HepG2 (cell line): ENCODE measurements around the gene CNP. TPM values are rescaled to one million over a fixed set of nuclear protein-coding genes. Genes with fewer than 3 reads are reported as not detected.

ENCODE experiments used
- CREM ChIP-seq, 2 experiments: sonication (generic) in 1 of 2; formaldehyde crosslinking in 1 of 2; IDR thresholded peaks; 2 replicates each; pipeline versions ENCODE4 v1.4.0 to v1.6.1; 2016 to 2020; ENCODE audit warnings: antibody characterized with exemption in 1 of 2, mild to moderate bottlenecking in 1 of 2, missing genetic modification reagents in 1 of 2
- FOXJ3 ChIP-seq: sonication (generic); formaldehyde crosslinking; IDR thresholded peaks from 2 replicates; pipeline ENCODE4 v1.4.0; 2020; ENCODE audit warnings: missing genetic modification reagents, mild to moderate bottlenecking, borderline replicate concordance
- GPN1 ChIP-seq: sonication (generic); formaldehyde crosslinking; IDR thresholded peaks from 2 replicates; pipeline ENCODE4 v1.5.1; 2020; ENCODE audit warnings: missing genetic modification reagents, borderline replicate concordance
- MIXL1 ChIP-seq: IDR thresholded peaks from 2 replicates; pipeline ENCODE4 v1.6.1; 2016
- NFYB ChIP-seq: sonication (generic); formaldehyde crosslinking; IDR thresholded peaks from 2 replicates; pipeline ENCODE4 v1.4.0; 2020; ENCODE audit warnings: missing genetic modification reagents
- PAF1 ChIP-seq: IDR thresholded peaks from 2 replicates; pipeline ENCODE4 v1.6.1; 2016; ENCODE audit warnings: missing genetic modification reagents, missing compliant biosample characterization
- PATZ1 ChIP-seq: sonication (generic); formaldehyde crosslinking; IDR thresholded peaks from 2 replicates; pipeline ENCODE4 v1.4.0; 2020; ENCODE audit warnings: missing genetic modification reagents
- SMARCC2 ChIP-seq: fragments of 450-650 bp; IDR thresholded peaks from 2 replicates; pipeline ENCODE4 v1.6.1; 2017; ENCODE audit warnings: antibody characterized with exemption, mild to moderate bottlenecking
- SRSF1 ChIP-seq: fragments of 200-400 bp; formaldehyde crosslinking; optimal IDR thresholded peaks from 2 replicates; pipeline ENCODE3; 2017; ENCODE audit warnings: mild to moderate bottlenecking, low read depth, low read length, moderate library complexity
- TAF1 ChIP-seq: sonication (generic); formaldehyde crosslinking; IDR thresholded peaks from 2 replicates; pipeline ENCODE4 v1.4.0; 2020; ENCODE audit warnings: missing genetic modification reagents
- USF2 ChIP-seq, 2 experiments: sonication (generic) in 1 of 2; formaldehyde crosslinking in 1 of 2; IDR thresholded peaks; 2 replicates each; pipeline versions ENCODE4 v1.5.1 to v1.6.1; 2011 to 2020; ENCODE audit warnings: borderline replicate concordance in 1 of 2, low read depth in 1 of 2, low read length in 1 of 2, mild to moderate bottlenecking in 1 of 2, missing genetic modification reagents in 1 of 2, moderate library complexity in 1 of 2
- XRCC5 ChIP-seq: fragments of 200-400 bp; formaldehyde crosslinking; optimal IDR thresholded peaks from 2 replicates; pipeline ENCODE3; 2017; ENCODE audit warnings: mild to moderate bottlenecking, low read length
- ZNF441 ChIP-seq: sonication (generic); formaldehyde crosslinking; IDR thresholded peaks from 2 replicates; pipeline ENCODE4 v1.7.0; 2021; ENCODE audit warnings: missing genetic modification reagents, borderline replicate concordance
- ZNF446 ChIP-seq: sonication (generic); formaldehyde crosslinking; IDR thresholded peaks from 2 replicates; pipeline ENCODE4 v1.5.0; 2020; ENCODE audit warnings: mild to moderate bottlenecking, missing genetic modification reagents
- ZNF605 ChIP-seq: sonication (generic); formaldehyde crosslinking; IDR thresholded peaks from 2 replicates; pipeline ENCODE4 v1.8.0; 2022; ENCODE audit warnings: mild to moderate bottlenecking, missing genetic modification reagents
- ZNF615 ChIP-seq: sonication (generic); formaldehyde crosslinking; IDR thresholded peaks from 2 replicates; pipeline ENCODE4 v1.5.0; 2020; ENCODE audit warnings: mild to moderate bottlenecking, missing genetic modification reagents, borderline replicate concordance
- polyA plus RNA-seq, 8 experiments: library from polyadenylated mRNA; depleted of rRNA in 3 of 8; stranded (reverse) in 7 of 8; unstranded in 1 of 8; fragments of >200 nt; fragmentation: Illumina TruSeq in 4 of 8; extraction: Trizol in 4 of 8; gene quantifications; 2 replicates each; pipeline versions ENCODE4 v1.2.1 to v1.2.3, GENCODE V29; 2011 to 2016; ENCODE audit warnings: low read depth in 4 of 8, missing spikeins in 1 of 8, mixed read lengths in 1 of 8; ENCODE audit not compliant: insufficient read depth in 1 of 8
- total RNA-seq, 5 experiments: library from RNA; depleted of rRNA; stranded (reverse); fragments of >200 nt; fragmentation: Illumina TruSeq; extraction: Trizol; gene quantifications; 2 replicates each; pipeline ENCODE4 v1.2.3, GENCODE V29; 2016; ENCODE audit warnings: low read depth in 1 of 5
- TF ChIP-seq, protein P1 (sequence below): sonication (generic); formaldehyde crosslinking; IDR thresholded peaks from 2 replicates; pipeline ENCODE4 v1.4.0; 2020; ENCODE audit warnings: missing genetic modification reagents, low read depth, mild to moderate bottlenecking, borderline replicate concordance
- TF ChIP-seq, protein P2 (sequence below): sonication (generic); formaldehyde crosslinking; IDR thresholded peaks from 2 replicates; pipeline ENCODE4 v1.4.0; 2020; ENCODE audit warnings: mild to moderate bottlenecking, missing genetic modification reagents
- TF ChIP-seq, protein P3 (sequence below): sonication (generic); formaldehyde crosslinking; IDR thresholded peaks from 2 replicates; pipeline ENCODE4 v1.5.0; 2020; ENCODE audit warnings: mild to moderate bottlenecking, missing genetic modification reagents, borderline replicate concordance

CNP gene
- total and polyA plus RNA-seq, 2 of the 13 experiments (the other 11 are each of a cell fraction or from before 2014, with no cell fraction given), result 97.2 to 161 TPM

DNA sequence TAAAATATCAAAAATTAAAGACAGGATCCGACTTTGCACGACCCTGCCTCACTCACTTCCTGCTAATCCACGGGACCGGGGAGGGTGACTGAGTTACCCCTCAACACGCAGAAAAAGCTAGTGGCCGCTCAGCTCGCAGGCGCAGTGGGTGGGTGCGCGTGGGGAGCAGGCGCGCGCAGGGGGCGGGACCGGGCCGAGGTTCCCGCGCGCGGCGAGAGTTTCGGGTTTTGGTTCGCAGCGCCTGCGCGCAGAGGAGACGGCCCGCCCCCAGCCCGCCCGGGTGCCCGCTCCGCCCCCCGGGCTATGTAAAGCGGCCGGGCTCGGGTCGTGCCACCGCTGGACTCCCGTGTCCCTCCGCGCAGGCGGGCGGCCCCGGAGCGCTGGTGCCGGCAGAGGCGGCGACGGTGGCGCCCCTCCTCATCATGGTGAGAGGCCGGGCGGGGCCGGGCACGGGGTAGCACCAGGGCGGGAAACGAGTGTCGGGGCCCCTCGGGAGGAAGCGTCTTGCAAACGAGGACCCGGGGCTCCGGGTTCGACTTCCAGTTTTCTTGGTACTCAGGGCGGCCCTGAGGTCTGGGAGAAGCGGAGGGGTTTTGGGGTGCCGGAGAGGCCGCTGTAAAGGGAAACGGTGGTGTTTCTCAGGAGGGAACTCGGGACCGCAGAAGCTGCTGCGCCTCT, at the start of gene CNP (continued):
- TF ChIP-seq PATZ1 (CRISPR knock-in tag) (peak; percentile 88), ZNF605 (peak; percentile 50; the same call in 1 of the 2 replicates), ZNF441 (CRISPR knock-in tag) (0 out of 2 replicates have a peak, but pooled peaks have one; percentile 37), MIXL1 (0 out of 2 replicates have a peak, but pooled peaks have one; percentile 33), FOXJ3 (CRISPR knock-in tag) (no peak; the same call in 1 of the 2 replicates), NFYB (no peak), TAF1 (CRISPR knock-in tag) (peak; percentile 83), GPN1 (CRISPR knock-in tag) (no peak), CREM (IDR thresholded peaks at IDR 0.05) (no peak), CREM (CRISPR knock-in tag; IDR thresholded peaks at IDR 0.05) (no peak), ZNF446 (CRISPR knock-in tag) (peak; percentile 5; the same call in 1 of the 2 replicates), USF2 (IDR thresholded peaks at IDR 0.05; ENCODE audit: low read depth, low read length) (no peak), USF2 (CRISPR knock-in tag; IDR thresholded peaks at IDR 0.05; ENCODE audit: borderline replicate concordance) (no peak), SMARCC2 (no peak), ZNF615 (no peak), SRSF1 (peak; percentile 64), XRCC5 (no peak), PAF1 (CRISPR knock-in tag) (no peak)
- TF ChIP-seq, protein P1, sequence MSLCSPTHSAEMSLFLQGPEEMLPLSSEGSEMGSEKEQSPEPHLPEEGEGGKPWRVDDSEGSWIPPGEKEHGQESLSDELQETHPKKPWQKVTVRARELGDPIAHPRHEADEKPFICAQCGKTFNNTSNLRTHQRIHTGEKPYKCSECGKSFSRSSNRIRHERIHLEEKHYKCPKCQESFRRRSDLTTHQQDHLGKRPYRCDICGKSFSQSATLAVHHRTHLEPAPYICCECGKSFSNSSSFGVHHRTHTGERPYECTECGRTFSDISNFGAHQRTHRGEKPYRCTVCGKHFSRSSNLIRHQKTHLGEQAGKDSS (CRISPR knock-in tag), result peak; percentile 93; the same call in 1 of the 2 replicates
- TF ChIP-seq, protein P2, sequence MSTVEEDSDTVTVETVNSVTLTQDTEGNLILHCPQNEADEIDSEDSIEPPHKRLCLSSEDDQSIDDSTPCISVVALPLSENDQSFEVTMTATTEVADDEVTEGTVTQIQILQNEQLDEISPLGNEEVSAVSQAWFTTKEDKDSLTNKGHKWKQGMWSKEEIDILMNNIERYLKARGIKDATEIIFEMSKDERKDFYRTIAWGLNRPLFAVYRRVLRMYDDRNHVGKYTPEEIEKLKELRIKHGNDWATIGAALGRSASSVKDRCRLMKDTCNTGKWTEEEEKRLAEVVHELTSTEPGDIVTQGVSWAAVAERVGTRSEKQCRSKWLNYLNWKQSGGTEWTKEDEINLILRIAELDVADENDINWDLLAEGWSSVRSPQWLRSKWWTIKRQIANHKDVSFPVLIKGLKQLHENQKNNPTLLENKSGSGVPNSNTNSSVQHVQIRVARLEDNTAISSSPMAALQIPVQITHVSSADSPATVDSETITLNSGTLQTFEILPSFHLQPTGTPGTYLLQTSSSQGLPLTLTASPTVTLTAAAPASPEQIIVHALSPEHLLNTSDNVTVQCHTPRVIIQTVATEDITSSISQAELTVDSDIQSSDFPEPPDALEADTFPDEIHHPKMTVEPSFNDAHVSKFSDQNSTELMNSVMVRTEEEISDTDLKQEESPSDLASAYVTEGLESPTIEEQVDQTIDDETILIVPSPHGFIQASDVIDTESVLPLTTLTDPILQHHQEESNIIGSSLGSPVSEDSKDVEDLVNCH (CRISPR knock-in tag), result no peak
- TF ChIP-seq, protein P3, sequence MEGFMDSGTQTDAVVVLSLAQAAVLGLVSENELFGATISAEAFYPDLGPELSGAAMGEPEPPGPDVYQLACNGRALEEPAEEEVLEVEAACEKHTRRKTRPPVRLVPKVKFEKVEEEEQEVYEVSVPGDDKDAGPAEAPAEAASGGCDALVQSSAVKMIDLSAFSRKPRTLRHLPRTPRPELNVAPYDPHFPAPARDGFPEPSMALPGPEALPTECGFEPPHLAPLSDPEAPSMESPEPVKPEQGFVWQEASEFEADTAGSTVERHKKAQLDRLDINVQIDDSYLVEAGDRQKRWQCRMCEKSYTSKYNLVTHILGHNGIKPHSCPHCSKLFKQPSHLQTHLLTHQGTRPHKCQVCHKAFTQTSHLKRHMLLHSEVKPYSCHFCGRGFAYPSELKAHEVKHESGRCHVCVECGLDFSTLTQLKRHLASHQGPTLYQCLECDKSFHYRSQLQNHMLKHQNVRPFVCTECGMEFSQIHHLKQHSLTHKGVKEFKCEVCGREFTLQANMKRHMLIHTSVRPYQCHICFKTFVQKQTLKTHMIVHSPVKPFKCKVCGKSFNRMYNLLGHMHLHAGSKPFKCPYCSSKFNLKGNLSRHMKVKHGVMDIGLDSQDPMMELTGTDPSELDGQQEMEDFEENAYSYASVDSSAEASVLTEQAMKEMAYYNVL (CRISPR knock-in tag), result no peak
